Measurements from ENCODE around the gene ARL2.

DNA sequence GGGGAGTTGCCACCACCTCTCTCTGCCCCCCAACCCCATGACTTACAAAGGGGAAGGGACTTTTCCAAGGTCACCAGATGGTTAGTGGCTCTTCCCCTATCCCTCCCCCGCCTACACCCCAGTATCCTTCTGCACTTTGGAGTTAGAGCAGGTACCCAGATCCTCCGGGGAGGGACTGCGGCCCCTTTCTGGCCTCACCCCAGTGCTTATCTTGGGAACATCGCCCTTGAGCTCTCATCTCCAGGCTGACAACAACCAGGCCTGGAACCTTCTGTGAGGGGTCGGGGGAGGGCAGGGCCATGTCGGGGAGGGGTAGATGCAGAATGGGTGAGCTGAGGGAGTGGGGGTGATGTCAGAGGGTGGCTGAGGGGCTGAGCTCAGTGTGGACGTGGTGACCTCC is 51.9 kb downstream of the ARL2 start:
- TF ChIP-seq, protein P1, sequence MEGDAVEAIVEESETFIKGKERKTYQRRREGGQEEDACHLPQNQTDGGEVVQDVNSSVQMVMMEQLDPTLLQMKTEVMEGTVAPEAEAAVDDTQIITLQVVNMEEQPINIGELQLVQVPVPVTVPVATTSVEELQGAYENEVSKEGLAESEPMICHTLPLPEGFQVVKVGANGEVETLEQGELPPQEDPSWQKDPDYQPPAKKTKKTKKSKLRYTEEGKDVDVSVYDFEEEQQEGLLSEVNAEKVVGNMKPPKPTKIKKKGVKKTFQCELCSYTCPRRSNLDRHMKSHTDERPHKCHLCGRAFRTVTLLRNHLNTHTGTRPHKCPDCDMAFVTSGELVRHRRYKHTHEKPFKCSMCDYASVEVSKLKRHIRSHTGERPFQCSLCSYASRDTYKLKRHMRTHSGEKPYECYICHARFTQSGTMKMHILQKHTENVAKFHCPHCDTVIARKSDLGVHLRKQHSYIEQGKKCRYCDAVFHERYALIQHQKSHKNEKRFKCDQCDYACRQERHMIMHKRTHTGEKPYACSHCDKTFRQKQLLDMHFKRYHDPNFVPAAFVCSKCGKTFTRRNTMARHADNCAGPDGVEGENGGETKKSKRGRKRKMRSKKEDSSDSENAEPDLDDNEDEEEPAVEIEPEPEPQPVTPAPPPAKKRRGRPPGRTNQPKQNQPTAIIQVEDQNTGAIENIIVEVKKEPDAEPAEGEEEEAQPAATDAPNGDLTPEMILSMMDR (IDR thresholded peaks at IDR 0.05), result no peak
- TF ChIP-seq POLR2A (IDR thresholded peaks at IDR 0.05), result no peak
